Measurements from ENCODE around the gene PTCH2. TPM values are rescaled to one million over a fixed set of nuclear protein-coding genes. Genes with fewer than 3 reads are reported as not detected.

Gene PTCH2
- total RNA-seq, 1 experiment from 2014 or later = 0.79 TPM

GRCh38 chr1:44803062-44803311 is 40.1 kb downstream of the PTCH2 start:
- no peak overlapping the region for H3K4ac ChIP-seq (ENCODE audit: low read depth, low read length)
- no CpG with 5 or more reads among the region's 9 CpGs for WGBS (ENCODE audit: extremely low coverage, insufficient read length, low lambda C conversion rate)
- no peak overlapping the region for H2BK12ac ChIP-seq (ENCODE audit: insufficient read length, low read depth, low read length)
- H4K8ac ChIP-seq (replicated peaks; ENCODE audit: insufficient read length, low read depth, low read length) = no peak overlapping the region
- H3T11ph ChIP-seq (ENCODE audit: low read length) = no peak overlapping the region
- no peak overlapping the region for H4K91ac ChIP-seq (ENCODE audit: insufficient read length, low read depth, low read length)
- no peak overlapping the region for H3K23ac ChIP-seq (ENCODE audit: insufficient read length, low read depth, low read length)
- no peak overlapping the region for H3K9ac ChIP-seq (ENCODE audit: extremely low read depth, insufficient read length, low read length)
- no peak for DNase-seq
- Mint-ChIP-seq H3K27me3 (ENCODE audit: low read depth) (peaks cover 3% of the 10 kb centered on the region), H3K4me1 (peaks cover 25 to 31% of the 10 kb centered on the region in 2 experiments), H3K9me3 (no peaks in the 10 kb centered on the region), H3K4me3 (no peak overlapping the region), H3K27ac (no peak overlapping the region), H3K36me3 (ENCODE audit: insufficient read depth in 1 of 3, low read depth in 3 of 3) (peaks cover 3 to 44% (median 26%) of the 10 kb centered on the region in 3 experiments)
- no peak overlapping the region for H3K27ac ChIP-seq (ENCODE audit: insufficient read length, low read depth, low read length)
- no peak overlapping the region for H3K18ac ChIP-seq (ENCODE audit: insufficient read length, low read depth, low read length)
- peaks cover 9% of the 10 kb centered on the region for H3K23me2 ChIP-seq (ENCODE audit: insufficient read length, low read depth, low read length, poor library complexity, severe bottlenecking)
- H3K79me1 ChIP-seq (ENCODE audit: insufficient read depth, low read depth, low read length, poor library complexity, severe bottlenecking) = no peaks in the 10 kb centered on the region
- no peak overlapping the region for H2BK15ac ChIP-seq (ENCODE audit: low read depth, low read length)
- H3K9me3 ChIP-seq (ENCODE audit: control insufficient read depth, low read depth, low read length) = no peaks in the 10 kb centered on the region
- H4K20me1 ChIP-seq (ENCODE audit: control insufficient read depth, insufficient read depth, insufficient read length) = no peaks in the 10 kb centered on the region
- H3K56ac ChIP-seq (ENCODE audit: insufficient read length, low read depth, low read length) = no peak overlapping the region
- H3K79me2 ChIP-seq (ENCODE audit: insufficient read depth, low read length) = no peaks in the 10 kb centered on the region
- H2BK20ac ChIP-seq (ENCODE audit: low read depth, low read length, poor library complexity, severe bottlenecking) = no peak overlapping the region
- no peak overlapping the region for H2AK5ac ChIP-seq (ENCODE audit: insufficient read length, low read length)
- no peaks in the 10 kb centered on the region for H3K27me3 ChIP-seq (ENCODE audit: insufficient read depth, low read length)
- no peak overlapping the region for H3K14ac ChIP-seq (ENCODE audit: insufficient read depth, low read length)
- peaks cover 7% of the 10 kb centered on the region; the same call in 1 of the 2 replicates for H3K4me1 ChIP-seq (ENCODE audit: insufficient read depth, low read length)
- H2BK120ac ChIP-seq (ENCODE audit: low read depth, low read length, poor library complexity, severe bottlenecking) = no peak overlapping the region
- H2BK5ac ChIP-seq (ENCODE audit: insufficient read length, low read length) = no peak overlapping the region
- no peak overlapping the region for H4K5ac ChIP-seq (ENCODE audit: insufficient read length, low read depth, low read length)
- H3K4me2 ChIP-seq (ENCODE audit: insufficient read depth, insufficient read length, low read length) = no peak overlapping the region
- H2AFZ ChIP-seq (ENCODE audit: low read length) = no peak overlapping the region
- TF ChIP-seq, protein P1, sequence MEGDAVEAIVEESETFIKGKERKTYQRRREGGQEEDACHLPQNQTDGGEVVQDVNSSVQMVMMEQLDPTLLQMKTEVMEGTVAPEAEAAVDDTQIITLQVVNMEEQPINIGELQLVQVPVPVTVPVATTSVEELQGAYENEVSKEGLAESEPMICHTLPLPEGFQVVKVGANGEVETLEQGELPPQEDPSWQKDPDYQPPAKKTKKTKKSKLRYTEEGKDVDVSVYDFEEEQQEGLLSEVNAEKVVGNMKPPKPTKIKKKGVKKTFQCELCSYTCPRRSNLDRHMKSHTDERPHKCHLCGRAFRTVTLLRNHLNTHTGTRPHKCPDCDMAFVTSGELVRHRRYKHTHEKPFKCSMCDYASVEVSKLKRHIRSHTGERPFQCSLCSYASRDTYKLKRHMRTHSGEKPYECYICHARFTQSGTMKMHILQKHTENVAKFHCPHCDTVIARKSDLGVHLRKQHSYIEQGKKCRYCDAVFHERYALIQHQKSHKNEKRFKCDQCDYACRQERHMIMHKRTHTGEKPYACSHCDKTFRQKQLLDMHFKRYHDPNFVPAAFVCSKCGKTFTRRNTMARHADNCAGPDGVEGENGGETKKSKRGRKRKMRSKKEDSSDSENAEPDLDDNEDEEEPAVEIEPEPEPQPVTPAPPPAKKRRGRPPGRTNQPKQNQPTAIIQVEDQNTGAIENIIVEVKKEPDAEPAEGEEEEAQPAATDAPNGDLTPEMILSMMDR (conservative IDR thresholded peaks at IDR 0.05) = no peak
